ENCODE results near the gene NUSAP1. TPM values are rescaled to one million over a fixed set of nuclear protein-coding genes. Genes with fewer than 3 reads are reported as not detected.
"Not testable (repeated sequence)": the region's sequence is repeated elsewhere in the genome, so short reads cannot be mapped to it uniquely, and the experiment has no call there.

Gene NUSAP1
- total RNA-seq, 4 donors from 2014 or later: 26.5 to 47.7 (median 37.6) TPM

DNA sequence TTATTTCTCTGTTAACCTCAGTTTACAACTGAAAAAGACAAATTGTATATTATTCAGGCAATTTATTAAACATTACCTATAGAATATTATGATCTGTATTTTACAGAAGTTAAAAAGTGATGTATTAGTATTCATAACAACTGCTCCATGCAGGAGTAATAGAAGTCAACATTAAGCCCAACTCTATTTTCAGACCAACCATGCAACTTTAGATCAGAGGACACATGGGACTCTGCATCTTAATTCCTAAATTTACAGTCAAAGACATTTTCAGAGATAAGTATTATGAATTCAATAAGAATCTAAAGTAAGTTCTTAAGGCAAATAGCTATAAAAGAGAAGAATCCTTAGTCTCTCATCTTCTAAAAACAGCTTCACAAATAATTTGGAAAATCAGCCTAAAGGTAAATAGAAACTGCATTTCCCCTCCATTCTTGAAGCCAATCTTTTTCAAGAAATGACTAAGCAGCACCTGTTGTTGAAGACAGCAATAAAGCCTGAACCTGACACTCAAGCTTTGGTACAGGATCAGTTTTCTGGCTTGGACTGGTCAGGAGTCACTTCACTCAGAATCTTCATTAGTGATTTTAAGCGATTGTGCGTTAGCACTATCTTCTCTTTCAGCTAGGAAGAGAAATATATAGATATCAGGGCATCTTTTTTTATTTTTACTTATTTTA is 23.3 kb upstream of the NUSAP1 start:
- TF ChIP-seq, protein P1, sequence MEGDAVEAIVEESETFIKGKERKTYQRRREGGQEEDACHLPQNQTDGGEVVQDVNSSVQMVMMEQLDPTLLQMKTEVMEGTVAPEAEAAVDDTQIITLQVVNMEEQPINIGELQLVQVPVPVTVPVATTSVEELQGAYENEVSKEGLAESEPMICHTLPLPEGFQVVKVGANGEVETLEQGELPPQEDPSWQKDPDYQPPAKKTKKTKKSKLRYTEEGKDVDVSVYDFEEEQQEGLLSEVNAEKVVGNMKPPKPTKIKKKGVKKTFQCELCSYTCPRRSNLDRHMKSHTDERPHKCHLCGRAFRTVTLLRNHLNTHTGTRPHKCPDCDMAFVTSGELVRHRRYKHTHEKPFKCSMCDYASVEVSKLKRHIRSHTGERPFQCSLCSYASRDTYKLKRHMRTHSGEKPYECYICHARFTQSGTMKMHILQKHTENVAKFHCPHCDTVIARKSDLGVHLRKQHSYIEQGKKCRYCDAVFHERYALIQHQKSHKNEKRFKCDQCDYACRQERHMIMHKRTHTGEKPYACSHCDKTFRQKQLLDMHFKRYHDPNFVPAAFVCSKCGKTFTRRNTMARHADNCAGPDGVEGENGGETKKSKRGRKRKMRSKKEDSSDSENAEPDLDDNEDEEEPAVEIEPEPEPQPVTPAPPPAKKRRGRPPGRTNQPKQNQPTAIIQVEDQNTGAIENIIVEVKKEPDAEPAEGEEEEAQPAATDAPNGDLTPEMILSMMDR (IDR thresholded peaks at IDR 0.05): no peak
- TF ChIP-seq POLR2A (IDR thresholded peaks at IDR 0.05): no peak
- DNase-seq: no peak
- H3K4me3 ChIP-seq: no peak overlapping the region
- H3K36me3 ChIP-seq: peaks cover 0 to 46% (median 0%) of the 10 kb centered on the region in 3 donors
- no peaks in the 10 kb centered on the region for H3K27me3 ChIP-seq
- 98 to 100% methylated on average over 2 of the region's 2 CpGs for WGBS, 2 donors
- no peaks in the 10 kb centered on the region for H3K9me3 ChIP-seq
- intact Hi-C loops (cut with DNase I): no loop called here
- no peak overlapping the region for H3K27ac ChIP-seq
- H3K4me1 ChIP-seq: peaks cover 0 to 4% (median 0%) of the 10 kb centered on the region in 3 donors

DNA sequence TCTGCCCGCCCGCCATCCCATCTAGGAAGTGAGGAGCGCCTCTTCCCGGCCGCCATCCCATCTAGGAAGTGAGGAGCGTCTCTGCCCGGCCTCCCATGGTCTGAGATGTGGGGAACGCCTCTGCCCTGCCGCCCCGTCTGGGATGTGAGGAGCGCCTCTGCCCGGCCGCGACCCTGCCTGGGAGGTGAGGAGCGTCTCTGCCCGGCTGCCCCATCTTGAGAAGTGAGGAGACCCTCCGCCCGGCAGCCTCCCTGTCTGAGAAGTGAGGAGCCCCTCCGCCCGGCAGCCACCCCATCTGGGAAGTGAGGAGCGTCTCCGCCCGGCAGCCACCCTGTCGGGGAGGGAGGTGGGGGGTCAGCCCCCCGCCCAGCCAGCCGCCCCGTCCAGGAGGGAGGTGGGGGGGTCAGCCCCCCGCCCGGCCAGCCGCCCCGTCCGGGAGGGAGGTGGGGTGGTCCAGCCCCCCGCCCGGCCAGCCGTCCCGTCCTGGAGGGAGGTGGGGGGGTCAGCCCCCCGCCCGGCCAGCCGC is 11.8 kb upstream of the NUSAP1 start:
- H3K4me1 ChIP-seq; H3K9me3 ChIP-seq; DNase-seq; H3K27me3 ChIP-seq; H3K4me3 ChIP-seq; H3K36me3 ChIP-seq; intact Hi-C loops (cut with DNase I); H3K27ac ChIP-seq: not testable (repeated sequence)
- WGBS, 2 donors: no CpG with 5 or more reads among the region's 39 CpGs

DNA sequence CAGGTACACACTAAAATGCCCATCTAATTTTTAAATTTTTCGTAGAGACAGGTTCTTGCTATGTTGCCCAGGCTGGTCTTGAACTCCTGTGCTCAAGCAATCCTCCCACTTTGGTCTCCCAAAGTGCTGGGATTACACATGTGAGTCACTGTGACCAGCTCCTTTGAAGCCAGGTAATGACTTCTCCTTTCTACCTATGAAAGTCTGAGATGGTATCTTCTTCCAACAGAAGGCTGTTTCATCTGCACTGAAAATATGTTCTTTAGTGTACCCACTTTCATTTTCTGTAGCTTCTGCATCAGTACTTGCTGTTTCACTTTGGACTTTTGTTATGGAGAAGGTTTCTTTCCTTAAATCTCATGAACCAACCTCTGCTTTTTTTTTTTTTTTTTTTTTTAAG is 9.1 kb upstream of the NUSAP1 start:
- no peak for DNase-seq
- H3K4me3 ChIP-seq: no peak overlapping the region
- intact Hi-C loops (cut with DNase I): no loop called here
- H3K9me3 ChIP-seq: no peaks in the 10 kb centered on the region
- TF ChIP-seq, protein P1 (IDR thresholded peaks at IDR 0.05): no peak
- TF ChIP-seq POLR2A (IDR thresholded peaks at IDR 0.05): no peak
- WGBS, 2 donors: 69 to 91% methylated on average over 1 of the region's 1 CpG
- no peaks in the 10 kb centered on the region for H3K4me1 ChIP-seq
- no peaks in the 10 kb centered on the region for H3K27me3 ChIP-seq
- no peak overlapping the region for H3K27ac ChIP-seq
- no peaks in the 10 kb centered on the region for H3K36me3 ChIP-seq

DNA sequence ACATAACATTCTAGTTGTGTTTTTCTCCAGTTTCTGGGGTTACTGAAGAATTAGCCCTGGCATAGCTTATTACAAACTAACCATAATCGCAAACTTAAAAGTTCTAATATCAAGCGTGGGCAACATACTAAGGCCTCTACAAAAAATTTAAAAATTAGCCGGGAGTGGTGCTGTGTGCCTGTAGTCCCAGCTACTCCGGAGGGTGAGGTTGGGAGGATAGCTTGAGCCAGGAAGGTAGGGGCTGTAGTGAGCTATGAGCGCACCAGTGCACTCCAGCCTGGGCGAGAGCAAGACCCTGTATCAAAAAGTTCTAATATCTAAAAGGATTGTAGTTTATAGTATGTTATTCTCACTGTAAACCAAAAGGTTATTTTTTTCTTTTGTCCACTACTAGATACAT is 1.4 kb upstream of the NUSAP1 start:
- intact Hi-C loops (cut with DNase I): no loop called here
- TF ChIP-seq POLR2A (IDR thresholded peaks at IDR 0.05): no peak
- TF ChIP-seq, protein P1 (IDR thresholded peaks at IDR 0.05): no peak
- H3K36me3 ChIP-seq: no peaks in the 10 kb centered on the region
- no peaks in the 10 kb centered on the region for H3K27me3 ChIP-seq
- H3K4me1 ChIP-seq: peaks cover 3 to 36% (median 4%) of the 10 kb centered on the region in 3 donors
- no peak for DNase-seq
- H3K27ac ChIP-seq: peak overlapping the region in 1 of 4 donors; percentile 90
- H3K9me3 ChIP-seq: no peaks in the 10 kb centered on the region
- 67 to 69% methylated on average over 6 of the region's 6 CpGs for WGBS, 2 donors
- H3K4me3 ChIP-seq: peak overlapping the region in 2 of 4 donors; percentile 71 to 79

DNA sequence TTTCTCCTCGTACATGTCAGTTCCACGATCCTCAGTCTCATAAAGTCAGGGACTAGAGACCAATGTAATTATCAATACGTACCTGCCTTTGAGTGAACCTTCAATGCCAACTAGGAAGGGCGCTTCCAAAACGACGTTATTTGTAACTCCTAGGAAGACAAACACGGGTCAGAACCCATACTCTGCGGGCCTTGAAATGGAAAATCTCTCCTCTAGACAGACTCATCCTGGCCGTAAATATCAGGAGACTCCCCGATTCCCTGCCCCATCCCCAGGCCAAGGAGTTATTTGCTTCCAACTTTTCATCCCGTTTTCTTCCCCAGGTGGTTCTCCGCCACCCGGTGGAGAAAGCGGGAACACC is 868 bp upstream of the NUSAP1 start:
- intact Hi-C loops (cut with DNase I): no loop called here
- TF ChIP-seq, protein P1 (IDR thresholded peaks at IDR 0.05): peak in 3 of 6 experiments; percentile 65 to 67 (median 66)
- no peak for TF ChIP-seq POLR2A (IDR thresholded peaks at IDR 0.05)
- 0 to 2% methylated on average over 6 to 10 of the region's 14 CpGs for WGBS, 2 donors

More for the DNA sequence above, 868 bp upstream of the NUSAP1 start:
- peak overlapping the region; percentile 64 to 94 (median 84) for H3K27ac ChIP-seq
- peaks cover 3 to 36% (median 4%) of the 10 kb centered on the region in 3 donors for H3K4me1 ChIP-seq
- DNase-seq: no peak
- H3K36me3 ChIP-seq: no peaks in the 10 kb centered on the region
- H3K27me3 ChIP-seq: no peaks in the 10 kb centered on the region
- peak overlapping the region; percentile 71 to 97 (median 88) for H3K4me3 ChIP-seq
- H3K9me3 ChIP-seq: no peaks in the 10 kb centered on the region
